ENCODE measurements around the gene GABARAP. TPM values are rescaled to one million over a fixed set of nuclear protein-coding genes. Genes with fewer than 3 reads are reported as not detected.

GABARAP gene
- total and polyA plus RNA-seq, 2 of the 13 experiments (the other 11 are each of a cell fraction or from before 2014, with no cell fraction given) = 161 to 310 TPM

- TF ChIP-seq HMGXB4 (CRISPR knock-in tag; IDR thresholded peaks at IDR 0.05; ENCODE audit: borderline replicate concordance in 1 of 2, low read depth in 1 of 2) = peak in 1 of 2 experiments; percentile 52; a peak in 1 of 4 replicates
- no peak for TF ChIP-seq TAF15 (IDR thresholded peaks at IDR 0.05; ENCODE audit: low read depth, low read length, poor library complexity, severe bottlenecking)
- TF ChIP-seq GFI1 (CRISPR knock-in tag; IDR thresholded peaks at IDR 0.05; ENCODE audit: borderline replicate concordance) = peak; percentile 47; the same call in 1 of the 2 replicates
- peak; percentile 74 for TF ChIP-seq THAP11 (CRISPR knock-in tag; IDR thresholded peaks at IDR 0.05)
- TF ChIP-seq POGK (CRISPR knock-in tag; conservative IDR thresholded peaks at IDR 0.05) = 0 out of 2 replicates have a peak, but pooled peaks have one; percentile 34
- peak; percentile 59 for TF ChIP-seq SAP130 (CRISPR knock-in tag; IDR thresholded peaks at IDR 0.05; ENCODE audit: low read depth)
- TF ChIP-seq NR2C2 (CRISPR knock-in tag; IDR thresholded peaks at IDR 0.05; ENCODE audit: borderline replicate concordance) = peak; percentile 27; the same call in 1 of the 2 replicates
- peak; percentile 36; the same call in 1 of the 2 replicates for TF ChIP-seq ZGPAT (CRISPR knock-in tag; IDR thresholded peaks at IDR 0.05)
- TF ChIP-seq ZFX (CRISPR knock-in tag; IDR thresholded peaks at IDR 0.05; ENCODE audit: low read depth) = peak; percentile 66
- peak; percentile 48; the same call in 1 of the 2 replicates for TF ChIP-seq SALL1 (CRISPR knock-in tag; IDR thresholded peaks at IDR 0.05)
- TF ChIP-seq ZNF574 (CRISPR knock-in tag; IDR thresholded peaks at IDR 0.05) = peak; percentile 46; the same call in 1 of the 2 replicates
- 0 out of 2 replicates have a peak, but pooled peaks have one; percentile 47 for TF ChIP-seq ZNF563 (CRISPR knock-in tag; IDR thresholded peaks at IDR 0.05)
- TF ChIP-seq ZBTB10 (CRISPR knock-in tag; IDR thresholded peaks at IDR 0.05; ENCODE audit: borderline replicate concordance) = peak; percentile 48; the same call in 1 of the 2 replicates
- TF ChIP-seq HNRNPK (IDR thresholded peaks at IDR 0.05; ENCODE audit: low read depth, low read length, poor library complexity, severe bottlenecking) = peak; percentile 75
- peak; percentile 37 for TF ChIP-seq CBX1 (IDR thresholded peaks at IDR 0.05; ENCODE audit: low read depth)
- 0 out of 3 replicates have a peak, but pooled peaks have one; percentile 14 for TF ChIP-seq MXI1 (IDR thresholded peaks at IDR 0.05; ENCODE audit: borderline replicate concordance, low read depth, low read length)
Observed at GRCh38 chr17:7237761-7238419, 4.4 kb downstream of the GABARAP start (continued).
